SJSA1 (cell line): ENCODE data around the gene SLC19A1. TPM values are rescaled to one million over a fixed set of nuclear protein-coding genes. Genes with fewer than 3 reads are reported as not detected.

ENCODE experiments used
- DNase-seq, 2 experiments: peaks; one replicate each; pipeline ENCODE4 v3.0.0-alpha.2; 2015 to 2020; ENCODE audit warnings: low spot score in 2 of 2, low read depth in 1 of 2
- H3K27ac ChIP-seq: fragments of 250-450 bp; sonication (Bioruptor Pico); 2 replicates; pipeline ENCODE4 v1.5.1; 2020; ENCODE audit warnings: mild to moderate bottlenecking, moderate library complexity
- H3K27me3 ChIP-seq: fragments of 250-450 bp; sonication (Bioruptor Pico); replicated peaks from 2 replicates; pipeline ENCODE4 v1.5.1; 2020; ENCODE audit warnings: mild to moderate bottlenecking, moderate library complexity
- H3K36me3 ChIP-seq: fragments of 250-450 bp; sonication (Bioruptor Pico); 2 replicates; pipeline ENCODE4 v1.5.1; 2020; ENCODE audit warnings: mild to moderate bottlenecking
- H3K4me1 ChIP-seq: fragments of 250-450 bp; sonication (Bioruptor Pico); replicated peaks from 2 replicates; pipeline ENCODE4 v1.6.1; 2021; ENCODE audit warnings: mild to moderate bottlenecking
- H3K4me3 ChIP-seq: fragments of 250-450 bp; sonication (Bioruptor Pico); 2 replicates; pipeline ENCODE4 v1.5.1; 2020; ENCODE audit warnings: mild to moderate bottlenecking
- H3K9me3 ChIP-seq: fragments of 250-450 bp; sonication (Bioruptor Pico); replicated peaks from 2 replicates; pipeline ENCODE4 v1.5.1; 2020; ENCODE audit warnings: mild to moderate bottlenecking
- total RNA-seq: library from RNA; depleted of rRNA; stranded (reverse); fragments of >200 nt; shearing (Covaris generic); gene quantifications from 2 replicates; pipeline ENCODE4 v1.2.3, GENCODE V29; 2014

Gene SLC19A1
- total RNA-seq, 1 experiment from 2014 or later: 18.0 TPM

GRCh38 chr21:45515241-45516061 is 26.8 kb downstream of the SLC19A1 start:
- Histone ChIP-seq H3K27ac (no peak overlapping the region), H3K27me3 (no peaks in the 10 kb centered on the region), H3K36me3 (peaks cover 52% of the 10 kb centered on the region), H3K4me3 (no peak overlapping the region), H3K9me3 (no peaks in the 10 kb centered on the region; the same call in 1 of the 2 replicates), H3K4me1 (no peaks in the 10 kb centered on the region)
- no peak for DNase-seq

GRCh38 chr21:45514311-45515021 is 27.8 kb downstream of the SLC19A1 start:
- Histone ChIP-seq H3K27ac (no peak overlapping the region), H3K27me3 (no peaks in the 10 kb centered on the region), H3K4me1 (no peaks in the 10 kb centered on the region), H3K9me3 (no peaks in the 10 kb centered on the region), H3K36me3 (peaks cover 46% of the 10 kb centered on the region), H3K4me3 (no peak overlapping the region)
- DNase-seq: no peak

GRCh38 chr21:45513741-45514310 is 28.4 kb downstream of the SLC19A1 start:
- DNase-seq: no peak
- H3K4me1 ChIP-seq: no peaks in the 10 kb centered on the region
- H3K36me3 ChIP-seq: peaks cover 46% of the 10 kb centered on the region
- H3K9me3 ChIP-seq: no peaks in the 10 kb centered on the region
- H3K27ac ChIP-seq: no peak overlapping the region
- H3K27me3 ChIP-seq: no peaks in the 10 kb centered on the region
- no peak overlapping the region for H3K4me3 ChIP-seq

- H3K27ac ChIP-seq: no peak overlapping the region
- H3K9me3 ChIP-seq: no peaks in the 10 kb centered on the region
- H3K27me3 ChIP-seq: no peaks in the 10 kb centered on the region
- H3K4me1 ChIP-seq: no peaks in the 10 kb centered on the region
- peaks cover 46% of the 10 kb centered on the region for H3K36me3 ChIP-seq
- DNase-seq: no peak
- no peak overlapping the region for H3K4me3 ChIP-seq
Measured at GRCh38 chr21:45513003-45513717, 29.1 kb downstream of the SLC19A1 start.

GRCh38 chr21:45512626-45513002 is 29.6 kb downstream of the SLC19A1 start:
- no peaks in the 10 kb centered on the region for H3K4me1 ChIP-seq
- no peak for DNase-seq

GRCh38 chr21:45511661-45512431 is 30.4 kb downstream of the SLC19A1 start:
- H3K4me3 ChIP-seq: no peak overlapping the region
- H3K27me3 ChIP-seq: no peaks in the 10 kb centered on the region
- no peak for DNase-seq
- H3K27ac ChIP-seq: no peak overlapping the region
- H3K36me3 ChIP-seq: peaks cover 45% of the 10 kb centered on the region
- H3K9me3 ChIP-seq: no peaks in the 10 kb centered on the region
- no peaks in the 10 kb centered on the region for H3K4me1 ChIP-seq

More at GRCh38 chr21:45512626-45513002, 29.6 kb downstream of the SLC19A1 start:
- Histone ChIP-seq H3K36me3 (peaks cover 46% of the 10 kb centered on the region), H3K27me3 (no peaks in the 10 kb centered on the region), H3K9me3 (no peaks in the 10 kb centered on the region), H3K4me3 (no peak overlapping the region), H3K27ac (no peak overlapping the region)

- Histone ChIP-seq H3K4me3 (no peak overlapping the region), H3K27me3 (no peaks in the 10 kb centered on the region), H3K36me3 (peaks cover 36% of the 10 kb centered on the region), H3K9me3 (no peaks in the 10 kb centered on the region), H3K4me1 (no peaks in the 10 kb centered on the region), H3K27ac (no peak overlapping the region)
- DNase-seq: no peak
Measured at GRCh38 chr21:45511007-45511406, 31.2 kb downstream of the SLC19A1 start.

GRCh38 chr21:45510466-45510955 is 31.7 kb downstream of the SLC19A1 start:
- Histone ChIP-seq H3K27me3 (no peaks in the 10 kb centered on the region), H3K4me3 (no peak overlapping the region), H3K9me3 (no peaks in the 10 kb centered on the region), H3K4me1 (no peaks in the 10 kb centered on the region), H3K36me3 (peaks cover 32% of the 10 kb centered on the region), H3K27ac (no peak overlapping the region)
- DNase-seq: no peak

GRCh38 chr21:45509566-45510465 is 32.4 kb downstream of the SLC19A1 start:
- peaks cover 27% of the 10 kb centered on the region for H3K36me3 ChIP-seq
- no peaks in the 10 kb centered on the region for H3K27me3 ChIP-seq
- H3K9me3 ChIP-seq: no peaks in the 10 kb centered on the region
- H3K4me3 ChIP-seq: no peak overlapping the region
- DNase-seq: no peak
- H3K4me1 ChIP-seq: no peaks in the 10 kb centered on the region
- H3K27ac ChIP-seq: no peak overlapping the region

- no peak overlapping the region for H3K27ac ChIP-seq
- no peaks in the 10 kb centered on the region for H3K27me3 ChIP-seq
- no peaks in the 10 kb centered on the region for H3K4me1 ChIP-seq
- H3K9me3 ChIP-seq: no peaks in the 10 kb centered on the region
- no peak overlapping the region for H3K4me3 ChIP-seq
- peaks cover 18% of the 10 kb centered on the region for H3K36me3 ChIP-seq
- DNase-seq: no peak
Measured at GRCh38 chr21:45508607-45509565, 33.4 kb downstream of the SLC19A1 start.

- no peaks in the 10 kb centered on the region for H3K27me3 ChIP-seq
- H3K4me1 ChIP-seq: no peaks in the 10 kb centered on the region
- peaks cover 9% of the 10 kb centered on the region for H3K36me3 ChIP-seq
- H3K9me3 ChIP-seq: no peaks in the 10 kb centered on the region
- no peak overlapping the region for H3K27ac ChIP-seq
- no peak overlapping the region for H3K4me3 ChIP-seq
- no peak for DNase-seq
Measured at GRCh38 chr21:45507888-45508508, 34.2 kb downstream of the SLC19A1 start.
